EH (cell line): Measurements from ENCODE around the gene CPSF7.
"Not testable (repeated sequence)": the region's sequence is repeated elsewhere in the genome, so short reads cannot be mapped to it uniquely, and the experiment has no call there.

ENCODE experiments used
- DNase-seq: peaks from one replicate; pipeline ENCODE4 v3.0.0-alpha.2; 2015; ENCODE audit warnings: low read depth

The CPSF7 gene

DNA sequence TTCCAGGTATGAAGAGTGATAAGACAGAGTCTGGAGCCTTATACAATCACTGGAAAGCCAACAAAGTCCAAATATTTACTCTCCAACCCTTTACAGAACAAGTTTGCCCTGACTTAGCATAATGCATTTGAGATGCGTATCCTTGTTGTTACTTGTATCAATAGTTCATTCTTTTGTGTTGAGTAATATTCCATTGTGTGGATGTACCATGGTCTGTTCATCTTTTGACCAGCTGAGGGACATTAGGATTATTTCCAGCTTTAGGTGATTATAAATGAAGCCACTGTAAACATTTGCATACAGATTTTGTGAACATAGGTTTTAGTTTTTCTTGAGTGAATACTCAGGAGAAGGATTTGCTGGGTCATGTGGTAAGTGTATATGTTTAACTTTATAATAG lies 9.8 kb upstream of the CPSF7 start:
- DNase-seq, result no peak

DNA sequence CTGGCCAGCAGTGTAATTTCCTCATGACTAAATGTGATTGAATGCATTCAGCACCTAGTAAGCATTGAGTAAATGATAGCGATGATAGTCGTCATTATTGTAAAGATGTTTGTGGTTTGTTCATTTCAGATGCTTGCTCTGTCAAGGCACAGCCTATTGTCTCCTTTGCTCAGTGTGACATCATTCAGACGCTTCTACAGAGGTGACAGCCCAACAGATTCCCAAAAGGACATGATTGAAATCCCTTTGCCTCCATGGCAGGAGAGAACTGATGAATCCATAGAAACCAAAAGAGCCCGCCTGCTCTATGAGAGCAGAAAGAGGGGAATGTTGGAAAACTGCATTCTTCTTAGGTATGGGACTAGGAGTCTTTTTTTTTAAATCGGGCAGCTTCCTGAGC lies 7.7 kb upstream of the CPSF7 start:
- no peak for DNase-seq

DNA sequence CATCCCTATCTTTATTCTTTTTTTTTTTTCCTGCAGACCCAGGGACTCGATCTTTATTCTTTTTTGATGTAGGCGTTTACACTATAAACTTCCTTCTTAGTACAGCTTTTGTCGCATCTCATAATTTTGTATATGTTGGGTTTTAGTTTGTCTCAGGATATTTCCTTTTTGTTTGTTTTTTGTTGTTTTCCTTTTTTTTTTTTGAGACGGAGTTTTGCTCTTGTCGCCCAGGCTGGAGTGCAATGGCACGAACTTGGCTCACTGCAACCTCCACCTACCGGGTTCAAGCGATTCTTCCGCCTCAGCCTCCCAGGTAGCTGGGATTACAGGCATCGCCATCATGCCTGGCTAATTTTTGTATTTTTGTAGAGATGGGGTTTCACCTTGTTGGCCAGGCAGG lies 1.1 kb upstream of the CPSF7 start:
- not testable (repeated sequence) for DNase-seq

DNA sequence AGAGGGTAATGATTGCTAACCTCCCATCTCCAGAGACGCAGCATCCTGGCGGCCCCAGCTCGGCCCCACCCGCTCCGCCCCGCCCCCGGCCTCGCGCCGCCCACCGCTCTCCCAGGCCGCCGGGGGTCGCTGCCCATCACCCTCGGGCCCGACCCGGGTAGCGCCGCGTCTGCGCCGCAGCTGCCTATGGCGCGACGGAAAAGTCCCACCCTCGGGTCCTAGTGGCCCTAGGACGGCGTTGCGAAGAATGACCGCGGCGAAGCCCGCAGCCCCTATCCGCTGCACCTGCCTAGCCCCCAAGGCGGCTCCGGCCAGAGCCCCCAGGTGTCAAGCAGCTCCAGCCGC lies 457 bp downstream of the CPSF7 start:
- DNase-seq, result peak; percentile 71

DNA sequence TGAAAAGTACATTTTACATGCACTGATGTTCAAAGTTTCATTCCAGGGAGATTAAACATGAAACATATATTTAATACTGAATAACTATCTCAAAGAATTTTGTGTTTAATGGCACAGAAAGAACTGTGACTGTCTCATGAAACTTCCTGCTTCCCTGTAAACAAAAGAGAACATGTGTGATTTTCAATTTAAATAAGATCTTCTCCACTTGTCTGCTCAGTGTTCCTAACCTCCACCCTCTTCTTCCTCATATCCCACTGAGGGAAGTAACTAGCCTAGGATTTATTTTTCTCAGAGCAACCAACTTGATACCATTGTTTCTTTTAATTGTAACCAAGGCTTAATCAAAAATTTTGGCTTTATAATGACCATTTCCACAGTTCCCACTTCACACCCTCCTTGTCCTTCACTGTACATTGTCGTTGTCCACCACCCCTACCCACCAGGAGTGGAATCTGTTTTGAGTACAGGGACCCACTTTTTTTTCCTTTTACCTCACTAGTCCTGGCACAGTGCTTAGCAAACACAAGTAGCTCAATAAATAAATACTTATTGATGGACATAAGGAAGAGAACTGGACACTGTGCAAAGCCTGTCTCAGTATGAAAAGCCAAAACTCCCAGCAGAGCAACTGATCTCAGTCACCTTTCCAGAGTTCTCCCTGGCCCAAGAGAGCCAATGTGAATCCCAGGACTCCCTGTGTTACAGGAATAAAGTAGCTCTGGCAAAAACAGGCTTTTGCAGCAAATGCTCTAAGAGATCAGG lies 4.2 kb downstream of the CPSF7 start:
- DNase-seq, result no peak

DNA sequence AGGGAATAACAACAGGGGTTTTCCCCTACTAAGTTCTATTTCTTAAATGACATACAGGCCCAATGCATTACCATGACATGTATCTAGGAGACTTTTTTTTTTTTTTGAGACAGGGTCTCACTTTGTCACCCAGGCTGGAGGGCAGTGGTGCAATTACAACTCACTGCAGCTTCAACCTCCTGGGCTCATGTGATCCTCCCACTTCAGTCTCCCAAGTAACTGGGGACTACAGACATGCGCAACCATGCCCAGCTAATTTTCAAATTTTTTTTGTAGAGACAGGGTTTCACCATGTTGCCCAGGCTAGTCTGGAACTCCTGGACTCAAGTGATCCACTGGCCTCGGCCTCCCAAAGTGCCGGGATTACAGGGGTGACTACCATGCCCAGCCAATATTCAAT lies 7.5 kb downstream of the CPSF7 start:
- DNase-seq, result no peak

DNA sequence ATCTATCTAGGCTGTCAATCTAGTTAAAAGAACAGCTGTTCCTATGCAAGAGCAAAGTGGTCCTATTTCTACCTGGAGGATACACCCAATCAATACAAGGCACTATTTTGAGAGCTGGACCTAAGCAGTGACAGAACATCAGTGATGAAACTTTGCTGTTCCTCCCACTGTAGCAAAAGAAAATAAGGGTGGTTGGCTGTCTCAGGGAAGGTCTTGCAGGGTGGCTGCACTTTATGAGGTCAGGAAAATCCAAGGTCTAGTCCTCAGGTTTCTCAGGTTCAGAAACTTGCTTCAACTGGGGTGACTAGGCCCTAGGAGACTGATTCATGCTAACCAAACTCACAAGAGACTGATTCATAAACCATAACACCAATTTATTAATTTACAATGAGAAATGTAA lies 11.6 kb downstream of the CPSF7 start:
- DNase-seq, result no peak

DNA sequence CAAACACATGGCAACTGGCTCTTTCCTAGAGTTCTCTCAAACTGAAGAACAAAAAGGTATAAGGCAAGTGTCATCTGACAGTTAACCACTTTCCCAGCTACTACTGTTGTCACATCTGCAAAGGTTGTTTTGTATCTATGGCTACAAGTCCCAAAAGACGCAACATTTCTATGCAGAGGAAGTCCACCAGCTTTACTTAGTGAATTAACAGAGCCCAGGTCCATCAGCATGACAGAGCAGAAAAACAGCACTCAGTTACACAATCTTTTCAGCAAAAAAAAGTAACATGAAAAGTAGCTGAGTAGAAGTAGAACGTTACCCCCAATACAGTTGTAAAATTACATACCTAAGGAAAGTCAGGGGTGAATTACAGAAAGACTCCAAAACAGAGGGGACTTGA lies 12.1 kb downstream of the CPSF7 start:
- DNase-seq, result no peak

DNA sequence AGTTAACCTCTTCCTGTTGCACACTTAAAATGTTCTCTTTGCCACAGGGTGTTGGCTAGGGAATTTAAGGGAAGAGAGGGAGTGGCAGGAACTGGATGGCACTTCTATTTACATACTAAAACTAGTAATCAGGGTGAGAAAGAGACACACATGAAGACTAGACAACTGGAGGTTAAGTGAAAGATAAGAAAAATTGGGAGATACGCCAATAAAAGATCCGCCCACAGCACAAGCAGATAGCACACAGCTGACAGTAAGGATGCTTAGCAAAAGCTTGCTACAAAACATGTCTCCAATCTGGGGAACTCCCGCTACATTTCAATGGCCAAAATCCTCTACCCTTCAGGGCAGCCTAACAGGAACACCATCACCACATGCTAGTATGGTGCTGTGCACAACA lies 12.8 kb downstream of the CPSF7 start:
- DNase-seq, result no peak

DNA sequence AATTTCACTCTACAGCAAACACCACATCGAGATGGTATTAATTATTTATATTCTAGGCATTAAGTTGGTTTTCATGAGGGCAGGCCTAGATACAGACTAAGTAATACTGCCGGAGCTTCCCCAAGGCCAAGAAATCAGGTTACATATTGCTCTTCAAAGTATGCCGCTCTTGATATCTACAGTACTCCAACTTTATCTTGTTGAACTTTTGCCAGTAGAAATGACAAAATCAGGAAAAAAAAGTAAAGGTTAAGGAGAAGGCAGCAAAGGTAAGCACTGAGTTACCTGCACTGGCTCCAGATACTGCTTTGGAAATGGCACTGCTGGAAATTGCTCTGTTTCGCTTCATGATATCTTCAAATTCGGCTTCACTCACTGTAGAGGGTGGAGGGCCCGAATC lies 14.4 kb downstream of the CPSF7 start:
- DNase-seq, result no peak

DNA sequence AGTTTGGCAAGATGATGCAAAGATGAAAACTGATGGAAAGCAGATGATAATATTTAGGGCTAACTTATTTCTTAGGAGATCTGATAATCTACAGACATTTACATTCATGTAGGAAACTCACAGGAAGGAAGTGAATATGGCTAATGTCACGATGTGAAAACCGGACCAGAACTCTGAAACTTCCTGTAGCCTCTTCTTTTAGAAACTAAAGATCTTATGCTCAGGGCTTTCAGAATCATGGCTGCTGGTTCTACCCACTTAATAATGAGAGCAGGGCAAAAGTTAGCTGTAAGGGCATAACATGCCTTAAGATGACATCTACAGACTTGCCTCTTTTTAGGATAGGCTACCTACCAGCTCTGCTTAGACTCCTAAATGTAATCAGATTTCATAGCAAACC lies 15.2 kb downstream of the CPSF7 start:
- DNase-seq, result no peak

DNA sequence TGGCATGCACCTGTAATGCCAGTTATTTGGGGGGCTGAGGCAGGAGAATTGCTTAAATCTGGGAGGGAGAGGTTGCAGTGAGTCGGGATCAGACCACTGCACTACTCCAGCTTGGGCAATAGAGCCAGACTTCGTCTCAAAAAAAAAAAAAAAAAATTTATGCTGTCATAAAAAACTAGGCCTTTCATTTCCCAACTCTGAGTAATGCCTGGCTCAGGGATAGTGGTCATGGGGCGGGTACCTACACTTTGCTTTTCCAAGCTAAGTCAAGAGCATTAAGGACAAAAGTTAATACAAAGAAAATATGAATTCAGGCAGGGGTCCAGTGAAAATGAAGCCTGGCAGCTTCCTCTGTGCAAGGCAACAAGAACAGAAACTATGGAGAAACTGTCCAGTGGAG lies 16.3 kb downstream of the CPSF7 start:
- peak; percentile 21 for DNase-seq

DNA sequence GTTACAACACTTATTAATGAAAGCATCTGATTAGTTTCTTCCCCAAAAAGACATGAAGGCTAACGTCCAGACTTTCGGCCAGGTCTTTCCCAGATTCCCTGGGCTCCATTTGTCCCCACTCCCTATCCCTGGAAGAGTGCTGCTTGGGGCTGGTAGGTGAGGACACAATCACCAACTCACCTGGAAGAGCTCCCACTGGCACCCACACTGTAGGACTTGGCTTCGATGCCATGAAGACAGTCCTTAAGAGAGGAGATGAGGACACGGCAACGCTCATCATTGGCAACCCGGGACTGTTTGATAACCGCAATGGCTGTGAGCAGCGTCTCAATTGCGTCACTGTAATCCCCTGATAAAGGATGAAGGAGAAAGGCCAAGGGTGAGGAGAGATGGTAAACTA lies 18.2 kb downstream of the CPSF7 start:
- no peak for DNase-seq

DNA sequence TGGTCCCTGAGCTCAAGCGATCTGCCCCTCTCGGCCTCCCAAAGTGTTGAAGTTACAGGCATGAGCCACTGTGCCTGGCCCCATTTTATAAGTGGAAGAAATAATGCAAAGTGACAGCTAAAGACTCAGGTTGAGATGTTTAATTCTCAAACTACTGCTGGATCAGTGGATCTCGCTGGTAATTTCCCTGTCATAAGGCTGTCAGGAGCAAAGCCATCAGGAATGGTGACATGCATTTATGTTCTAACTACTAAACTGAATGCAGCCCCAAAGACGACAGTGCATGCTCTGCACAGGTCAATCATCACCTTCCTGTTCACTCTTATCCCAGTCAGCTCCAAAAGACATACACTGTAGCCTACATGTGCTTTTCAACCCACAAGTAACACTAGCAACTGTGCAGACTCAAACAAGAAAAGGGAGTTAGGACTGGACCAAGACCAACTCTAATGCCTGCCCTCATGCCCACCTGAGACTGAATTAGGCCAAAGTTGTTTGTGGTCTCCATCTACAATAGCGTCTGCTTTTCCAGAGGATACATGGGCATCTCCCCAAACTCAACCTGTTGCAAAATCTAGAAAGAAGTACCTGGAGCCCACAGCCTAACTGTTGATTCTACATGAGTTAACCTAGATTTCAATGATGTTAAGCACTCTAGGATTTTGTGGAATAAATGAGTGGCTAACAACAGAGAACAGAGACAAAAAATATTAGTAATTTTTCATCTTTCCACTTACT lies 22.6 kb downstream of the CPSF7 start:
- DNase-seq, result no peak

DNA sequence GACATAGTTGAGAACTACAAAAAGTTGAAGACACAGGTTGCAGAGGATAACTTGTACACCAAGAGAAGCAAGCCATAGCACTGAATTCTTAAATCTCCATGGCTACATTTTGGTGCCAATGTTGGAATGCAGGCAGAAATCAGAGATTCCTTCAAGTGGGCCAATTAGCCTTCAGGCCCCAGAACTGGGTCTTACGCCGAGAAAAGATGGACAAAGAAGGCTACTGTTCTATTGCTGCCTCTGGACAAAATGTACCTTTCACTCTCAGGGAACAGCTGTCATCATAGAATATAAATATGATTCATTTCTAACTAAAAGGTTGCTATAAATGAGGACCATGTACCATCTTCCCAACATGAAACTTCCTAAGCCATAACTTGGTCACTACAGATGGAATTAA lies 23.7 kb downstream of the CPSF7 start:
- DNase-seq, result no peak

DNA sequence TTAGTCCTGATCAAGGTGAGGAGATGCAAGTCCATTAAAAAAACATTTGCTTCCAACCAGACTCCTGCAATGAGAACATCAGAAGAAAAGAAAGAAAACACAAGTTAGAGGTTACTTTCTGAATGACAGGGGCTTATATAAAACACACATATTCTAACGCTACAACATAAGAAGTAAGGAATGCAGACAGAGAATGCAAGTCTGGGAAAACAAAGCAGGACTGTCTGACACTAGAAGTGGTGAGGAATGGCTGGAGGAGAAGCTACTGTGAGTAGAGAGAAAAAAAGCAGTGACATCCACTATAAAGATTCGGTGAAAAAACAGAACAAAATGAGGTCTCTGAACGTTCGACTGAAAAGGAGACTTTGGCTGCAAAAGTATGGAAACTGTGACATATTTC lies 25.1 kb downstream of the CPSF7 start:
- no peak for DNase-seq

DNA sequence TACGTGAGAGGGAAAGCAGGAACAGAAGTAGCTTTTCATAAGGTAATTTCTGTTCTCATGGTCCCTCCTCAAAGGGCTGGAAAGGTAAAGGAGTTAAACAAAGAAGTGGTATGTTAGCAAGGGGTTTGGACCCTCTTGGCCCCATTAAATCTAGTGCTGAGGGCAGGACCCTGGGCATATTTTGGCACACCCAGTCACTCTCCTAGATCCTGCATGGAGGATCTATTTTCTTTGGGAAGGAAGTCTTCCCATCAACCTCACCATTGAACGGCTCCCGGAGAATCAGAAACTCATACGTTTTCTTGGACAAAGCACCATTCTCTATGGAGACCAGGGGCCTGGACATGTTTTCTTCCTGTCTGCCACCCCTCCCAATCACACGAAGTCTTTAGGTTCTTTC lies 25.7 kb downstream of the CPSF7 start:
- DNase-seq, result no peak

DNA sequence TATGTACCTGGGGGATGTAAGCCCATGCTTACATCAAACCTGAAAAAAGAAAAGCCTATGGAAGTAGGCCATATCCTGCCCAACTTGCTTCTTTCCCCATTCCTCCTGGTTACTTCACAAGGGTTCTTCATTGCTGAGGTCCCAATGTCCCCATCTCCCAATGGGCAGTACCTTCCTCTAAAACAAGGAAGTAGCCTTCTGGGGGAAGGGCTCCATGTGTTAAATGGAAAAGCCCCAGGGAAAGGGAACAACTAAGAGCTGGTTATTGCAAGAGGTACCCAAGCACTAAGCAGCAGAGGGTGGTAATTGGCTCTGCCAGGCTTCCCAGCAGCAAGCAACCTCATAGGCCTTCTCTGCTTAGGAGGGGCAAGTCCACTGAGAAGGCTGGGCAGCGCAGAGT lies 26.1 kb downstream of the CPSF7 start:
- no peak for DNase-seq

DNA sequence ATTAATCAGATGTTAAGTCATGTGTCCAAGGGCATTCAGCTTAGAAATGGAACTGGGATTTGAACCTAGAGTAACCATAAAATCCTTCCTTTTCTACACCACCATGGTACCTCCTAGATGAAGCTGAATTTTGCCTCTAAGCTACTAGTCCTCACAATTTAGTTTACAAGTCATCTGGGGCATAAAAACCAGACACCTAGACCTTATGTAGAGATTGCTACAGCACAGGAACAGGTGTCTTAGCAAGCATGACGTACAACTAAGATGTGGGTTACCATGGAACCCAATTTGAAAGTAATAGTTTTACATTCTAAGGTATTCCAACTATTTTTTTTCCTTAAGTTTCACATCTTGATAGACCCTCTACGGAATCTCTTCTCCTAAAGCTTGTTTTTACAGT lies 28.2 kb downstream of the CPSF7 start:
- no peak for DNase-seq

DNA sequence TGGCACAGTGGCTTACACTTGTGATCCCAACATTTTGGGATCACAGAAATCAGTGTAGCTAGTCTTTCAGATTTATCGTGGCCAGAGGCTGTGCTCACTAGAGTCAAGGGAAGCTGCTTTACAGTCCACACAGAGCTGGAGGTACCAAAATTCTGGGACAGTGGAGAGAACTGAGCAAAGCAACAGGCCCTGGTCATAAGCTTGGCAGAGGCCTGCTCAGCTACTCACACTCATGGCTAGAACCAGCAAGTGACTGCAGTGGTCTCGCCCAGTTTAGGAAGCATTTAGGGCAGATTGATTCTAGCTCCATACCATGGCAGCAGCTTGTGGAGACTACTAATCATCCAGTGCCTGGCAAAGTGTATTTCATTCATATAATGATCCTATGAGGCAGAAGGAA lies 28.6 kb downstream of the CPSF7 start:
- no peak for DNase-seq

DNA sequence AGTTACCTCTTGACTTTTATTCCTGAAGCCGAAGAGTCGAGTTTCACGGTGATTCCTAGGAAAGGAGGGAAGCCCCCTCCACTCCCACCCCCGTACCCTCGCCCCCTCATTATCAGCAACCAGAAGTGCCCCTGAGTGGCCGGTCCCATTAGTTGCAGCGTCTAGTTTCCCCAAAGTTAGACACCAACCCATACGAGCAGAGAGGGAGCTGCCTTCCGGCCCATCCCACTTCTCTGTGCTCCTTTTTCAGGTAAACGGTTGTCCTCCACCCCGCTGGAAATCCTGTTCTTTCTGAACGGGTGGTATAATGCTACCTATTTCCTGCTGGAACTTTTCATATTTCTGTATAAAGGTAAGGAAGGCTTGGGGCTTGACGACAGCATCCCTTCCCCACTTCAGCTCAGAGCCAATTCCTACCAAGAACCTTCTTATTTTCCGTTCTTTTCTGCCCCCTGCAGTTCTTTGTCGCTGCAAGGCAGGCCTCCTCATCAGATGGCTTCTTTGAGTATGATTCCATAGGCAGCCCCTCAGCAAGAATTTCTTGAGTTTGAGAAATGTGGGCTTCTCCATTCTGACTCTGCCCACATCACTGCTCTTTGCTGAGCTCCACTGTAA lies 36.7 kb downstream of the CPSF7 start:
- peak; percentile 44 for DNase-seq

DNA sequence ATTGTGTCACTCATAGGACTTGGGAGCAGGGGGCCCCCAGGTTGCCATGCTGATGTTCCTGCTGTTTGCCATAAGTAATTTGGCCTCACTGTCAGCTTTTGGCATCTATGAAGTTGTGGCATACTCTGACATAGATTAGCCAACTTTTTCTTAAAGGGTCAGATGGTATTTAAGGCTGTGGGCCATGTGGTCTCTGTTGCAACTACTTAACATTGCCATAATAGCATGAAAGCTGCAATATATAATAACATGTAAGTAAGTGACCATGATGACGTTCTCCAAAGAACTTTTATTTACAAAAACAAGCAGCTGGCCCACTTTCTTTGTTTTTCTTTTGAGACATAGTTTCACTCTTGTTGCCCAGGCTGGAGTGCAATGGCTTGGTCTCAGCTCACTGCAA lies 39.6 kb downstream of the CPSF7 start:
- no peak for DNase-seq
